ENCODE measurements around the gene PTPRK. TPM values are rescaled to one million over a fixed set of nuclear protein-coding genes. Genes with fewer than 3 reads are reported as not detected.

Gene PTPRK
- total and polyA plus RNA-seq, 2 of the 13 experiments (the other 11 are each of a cell fraction or from before 2014, with no cell fraction given), result 43.6 to 98.3 TPM

DNA sequence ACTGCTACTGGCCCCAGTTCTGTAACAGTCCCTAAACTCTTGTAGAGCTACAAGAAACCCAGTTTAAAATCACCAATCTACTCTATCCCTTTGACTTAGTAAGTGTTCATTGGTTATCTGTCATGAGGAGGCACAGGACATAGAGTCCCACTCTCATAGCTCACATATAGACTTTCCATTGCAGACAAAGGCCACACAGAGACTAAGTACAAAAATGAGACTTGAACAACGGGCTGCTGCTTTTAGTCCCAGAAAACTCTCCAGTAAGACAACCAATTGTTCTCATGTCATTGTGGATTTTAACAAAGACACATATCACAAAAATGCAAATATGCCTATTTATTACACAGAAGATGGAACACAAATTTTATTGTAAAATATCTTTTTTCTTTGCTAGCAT is 197.4 kb downstream of the PTPRK start:
- no peak overlapping the region for H3K4me3 ChIP-seq (replicated peaks in 1 of 3; ENCODE audit: insufficient read depth in 1 of 3, low read depth in 2 of 3, low read length in 3 of 3)
- no TSS peak for BruUV-seq (replicated peaks)
- intact Hi-C loops (cut with micrococcal nuclease; ENCODE audit: unreplicated experiment) (loop anchor here (10.0 kb wide), 1 partner anchor 468 kb away; no protein-coding TSS in a partner anchor), in situ Hi-C loops (cut with HindIII; ENCODE audit: extremely low pct_ligation_motif_present, low pct_unique_long_range_greater_than_20kb) (loop anchor here (10.0 kb wide), 1 partner anchor 468 kb away; no protein-coding TSS in a partner anchor)
- ChIA-PET POLR2A (no interaction called here), CTCF (ENCODE audit: low intra/inter-chr PET ratio, low total read pairs) (no interaction called here)
- FAIRE-seq (no peak), ATAC-seq (no peak), DNase-seq (ENCODE audit: low spot score) (no peak)
- no peak overlapping the region for H3K4me2 ChIP-seq (ENCODE audit: low read depth, low read length)
- no peaks in the 10 kb centered on the region for H3K4me1 ChIP-seq (ENCODE audit: insufficient read depth, low read length)
- no peak overlapping the region for H3K9ac ChIP-seq (ENCODE audit: insufficient read depth, low read depth, low read length)
- peaks cover 7 to 10% of the 10 kb centered on the region in 2 experiments for H3K36me3 ChIP-seq (replicated peaks in 1 of 2; ENCODE audit: control insufficient read depth in 1 of 2, insufficient read depth in 2 of 2, low read length in 2 of 2)
- TF ChIP-seq ZNF282 (IDR thresholded peaks at IDR 0.05; ENCODE audit: partially characterized antibody) (no peak), DR1 (CRISPR knock-in tag; IDR thresholded peaks at IDR 0.05) (no peak), SMAD9 (CRISPR knock-in tag; IDR thresholded peaks at IDR 0.05) (no peak), ZNF292 (CRISPR knock-in tag; IDR thresholded peaks at IDR 0.05; ENCODE audit: borderline replicate concordance, low read depth) (no peak), HES4 (CRISPR knock-in tag; IDR thresholded peaks at IDR 0.05; ENCODE audit: borderline replicate concordance) (no peak), FLYWCH1 (CRISPR knock-in tag; IDR thresholded peaks at IDR 0.05) (no peak), ASH2L (IDR thresholded peaks at IDR 0.05; ENCODE audit: insufficient read length, low read depth, low read length) (no peak), RELA (CRISPR knock-in tag; IDR thresholded peaks at IDR 0.05) (no peak)
- TF ChIP-seq, protein P1, sequence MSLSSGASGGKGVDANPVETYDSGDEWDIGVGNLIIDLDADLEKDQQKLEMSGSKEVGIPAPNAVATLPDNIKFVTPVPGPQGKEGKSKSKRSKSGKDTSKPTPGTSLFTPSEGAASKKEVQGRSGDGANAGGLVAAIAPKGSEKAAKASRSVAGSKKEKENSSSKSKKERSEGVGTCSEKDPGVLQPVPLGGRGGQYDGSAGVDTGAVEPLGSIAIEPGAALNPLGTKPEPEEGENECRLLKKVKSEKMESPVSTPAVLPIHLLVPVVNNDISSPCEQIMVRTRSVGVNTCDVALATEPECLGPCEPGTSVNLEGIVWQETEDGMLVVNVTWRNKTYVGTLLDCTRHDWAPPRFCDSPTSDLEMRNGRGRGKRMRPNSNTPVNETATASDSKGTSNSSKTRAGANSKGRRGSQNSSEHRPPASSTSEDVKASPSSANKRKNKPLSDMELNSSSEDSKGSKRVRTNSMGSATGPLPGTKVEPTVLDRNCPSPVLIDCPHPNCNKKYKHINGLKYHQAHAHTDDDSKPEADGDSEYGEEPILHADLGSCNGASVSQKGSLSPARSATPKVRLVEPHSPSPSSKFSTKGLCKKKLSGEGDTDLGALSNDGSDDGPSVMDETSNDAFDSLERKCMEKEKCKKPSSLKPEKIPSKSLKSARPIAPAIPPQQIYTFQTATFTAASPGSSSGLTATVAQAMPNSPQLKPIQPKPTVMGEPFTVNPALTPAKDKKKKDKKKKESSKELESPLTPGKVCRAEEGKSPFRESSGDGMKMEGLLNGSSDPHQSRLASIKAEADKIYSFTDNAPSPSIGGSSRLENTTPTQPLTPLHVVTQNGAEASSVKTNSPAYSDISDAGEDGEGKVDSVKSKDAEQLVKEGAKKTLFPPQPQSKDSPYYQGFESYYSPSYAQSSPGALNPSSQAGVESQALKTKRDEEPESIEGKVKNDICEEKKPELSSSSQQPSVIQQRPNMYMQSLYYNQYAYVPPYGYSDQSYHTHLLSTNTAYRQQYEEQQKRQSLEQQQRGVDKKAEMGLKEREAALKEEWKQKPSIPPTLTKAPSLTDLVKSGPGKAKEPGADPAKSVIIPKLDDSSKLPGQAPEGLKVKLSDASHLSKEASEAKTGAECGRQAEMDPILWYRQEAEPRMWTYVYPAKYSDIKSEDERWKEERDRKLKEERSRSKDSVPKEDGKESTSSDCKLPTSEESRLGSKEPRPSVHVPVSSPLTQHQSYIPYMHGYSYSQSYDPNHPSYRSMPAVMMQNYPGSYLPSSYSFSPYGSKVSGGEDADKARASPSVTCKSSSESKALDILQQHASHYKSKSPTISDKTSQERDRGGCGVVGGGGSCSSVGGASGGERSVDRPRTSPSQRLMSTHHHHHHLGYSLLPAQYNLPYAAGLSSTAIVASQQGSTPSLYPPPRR (CRISPR knock-in tag; IDR thresholded peaks at IDR 0.05; ENCODE audit: borderline replicate concordance), result no peak
- H4K20me1 ChIP-seq (ENCODE audit: insufficient read depth, low read length), result peaks cover 10% of the 10 kb centered on the region; the same call in 1 of the 2 replicates
- H2AFZ ChIP-seq (ENCODE audit: low read length), result no peak overlapping the region
- no peak overlapping the region for H3K27ac ChIP-seq (ENCODE audit: extremely low read length, insufficient read depth, low read length)
- peaks cover 32% of the 10 kb centered on the region for H3K79me2 ChIP-seq (ENCODE audit: insufficient read depth, low read length)
- WGBS (ENCODE audit: low lambda C conversion rate), result 93% methylated on average over 1 of the region's 1 CpG
- H3K27me3 ChIP-seq (ENCODE audit: control insufficient read depth in 1 of 2, insufficient read depth in 2 of 2, low read length in 2 of 2), result no peaks in the 10 kb centered on the region
- H3K9me3 ChIP-seq (ENCODE audit: low read length), result no peaks in the 10 kb centered on the region

All from HepG2 (cell line).